C1 segment of cervical spinal cord (tissue), 14 donors: ENCODE measurements around the gene TMEM121.

Source experiments
- DNase-seq, 14 donors: peaks; one replicate each; lab custom pipeline; 2025; lab: John Stamatoyannopoulos, UW

Gene TMEM121

GRCh38 chr14:105527826-105528585 is 1.6 kb downstream of the TMEM121 start:
- peak in 13 of 14 donors; percentile 33 to 84 (median 64) for DNase-seq

- no peak for DNase-seq
Measured at GRCh38 chr14:105528586-105529318, 2.4 kb downstream of the TMEM121 start.

- DNase-seq: no peak
Measured at GRCh38 chr14:105529319-105529568, 2.9 kb downstream of the TMEM121 start.

- DNase-seq: no peak
Measured at GRCh38 chr14:105529569-105530284, 3.3 kb downstream of the TMEM121 start.

- DNase-seq: no peak
Measured at GRCh38 chr14:105530285-105531087, 4.1 kb downstream of the TMEM121 start.

- no peak for DNase-seq
Measured at GRCh38 chr14:105531088-105531893, 4.9 kb downstream of the TMEM121 start.

GRCh38 chr14:105531894-105532623 is 5.7 kb downstream of the TMEM121 start:
- DNase-seq: no peak

GRCh38 chr14:105532735-105533141 is 6.4 kb downstream of the TMEM121 start:
- no peak for DNase-seq

GRCh38 chr14:105533391-105533790 is 7.0 kb downstream of the TMEM121 start:
- no peak for DNase-seq

GRCh38 chr14:105533811-105534498 is 7.6 kb downstream of the TMEM121 start:
- DNase-seq: no peak

- no peak for DNase-seq
Measured at GRCh38 chr14:105534586-105534985, 8.2 kb downstream of the TMEM121 start.

- DNase-seq: no peak
Measured at GRCh38 chr14:105536051-105536450, 9.7 kb downstream of the TMEM121 start.

- no peak for DNase-seq
Measured at GRCh38 chr14:105536691-105537579, 10.6 kb downstream of the TMEM121 start.

- DNase-seq: peak in 4 of 14 donors; percentile 5 to 31 (median 25)
Measured at GRCh38 chr14:105537580-105538474, 11.4 kb downstream of the TMEM121 start.

- no peak for DNase-seq
Measured at GRCh38 chr14:105538481-105539049, 12.2 kb downstream of the TMEM121 start.

GRCh38 chr14:105540811-105541210 is 14.4 kb downstream of the TMEM121 start:
- no peak for DNase-seq

- DNase-seq: no peak
Measured at GRCh38 chr14:105541218-105541875, 15.0 kb downstream of the TMEM121 start.
